Aorta (tissue), 5 donors: Measurements from ENCODE around the gene AKAP8. TPM values are rescaled to one million over a fixed set of nuclear protein-coding genes. Genes with fewer than 3 reads are reported as not detected.
A peak's percentile ranks its signal among the peaks of the same experiment; 100 is the strongest.

Experiments
- ATAC-seq: fragments of 200-7000 bp; cut with Tn5 transposase; one replicate; pipeline ENCODE4 v1.9.1; 2022; ENCODE audit warnings: moderate library complexity; ENCODE audit not compliant: low FRiP score
- DNase-seq, 2 donors: peaks; one replicate each; pipeline ENCODE4 v3.0.0-alpha.2; 2020
- H3K27ac ChIP-seq, 2 donors: one replicate each; pipeline ENCODE4 v1.5.1; 2013; ENCODE audit warnings: low read length in 2 of 2, mild to moderate bottlenecking in 2 of 2, moderate library complexity in 2 of 2, control low read depth in 1 of 2, inconsistent platforms in 1 of 2, low read depth in 1 of 2
- H3K27me3 ChIP-seq, 2 donors: one replicate each; pipeline ENCODE4 v1.6.1; 2013; ENCODE audit warnings: control low read depth in 1 of 2, low read length in 1 of 2, mild to moderate bottlenecking in 1 of 2, moderate library complexity in 1 of 2; ENCODE audit not compliant: insufficient read depth in 2 of 2, control insufficient read depth in 1 of 2
- H3K36me3 ChIP-seq, 2 donors: one replicate each; pipeline ENCODE4 v1.6.1; 2013; ENCODE audit warnings: control low read depth in 1 of 2, low read length in 1 of 2, mild to moderate bottlenecking in 1 of 2; ENCODE audit not compliant: insufficient read depth in 2 of 2, control insufficient read depth in 1 of 2
- H3K4me1 ChIP-seq, 2 donors: one replicate each; pipeline ENCODE4 v1.6.1; 2013; ENCODE audit warnings: low read length in 2 of 2, control low read depth in 1 of 2, mild to moderate bottlenecking in 1 of 2, moderate library complexity in 1 of 2; ENCODE audit not compliant: insufficient read depth in 2 of 2, control insufficient read depth in 1 of 2
- H3K4me3 ChIP-seq, 2 donors: one replicate each; pipeline ENCODE4 v1.5.1; 2013; ENCODE audit warnings: low read length in 2 of 2, control low read depth in 1 of 2, mild to moderate bottlenecking in 1 of 2
- H3K9me3 ChIP-seq: one replicate; pipeline ENCODE4 v1.6.1; 2013; ENCODE audit warnings: mild to moderate bottlenecking, low read length; ENCODE audit not compliant: control insufficient read depth
- WGBS, 2 donors: extraction: QIAGEN DNeasy Blood & Tissue Kit; methylation state at CpG; one replicate each; pipeline ENCODE4 v1.1.7; 2013; 5-methylcytosine and 5-hydroxymethylcytosine counted together
- intact Hi-C, 2 donors: fragments of 100-400 bp; cut with DNase I; formaldehyde crosslinking; loops; one replicate each; pipeline versions ENCODE4 v1.14.2 to v1.15.0; 2022
- polyA plus RNA-seq, 2 donors: library from polyadenylated mRNA; stranded (reverse); fragments of 200-250 nt; gene quantifications; one replicate each; pipeline ENCODE4 v1.2.3, GENCODE V29; 2013
- total RNA-seq, 2 donors: library from RNA; stranded (reverse); fragmentation: NEBNext Ultra II Directional; extraction: Animal tissue kit (Norgen Biotek cat#: 25700); gene quantifications; one replicate each; pipeline ENCODE4 v1.2.1, GENCODE V29; 2021
- donor health status: healthy with polysubstance abuse.
- donor health status: Bipolar disorder and iron deficiency.
- donor health status: DM: no; HTN: no; CAD: no.
- donor health status: DM: no; HTN: no; CAD: no.
- donor health status: DM: yes; HTN: yes; CAD: no.

The AKAP8 gene
- total and polyA plus RNA-seq, 4 donors: 7.5 to 48.1 (median 28.7) TPM

DNA sequence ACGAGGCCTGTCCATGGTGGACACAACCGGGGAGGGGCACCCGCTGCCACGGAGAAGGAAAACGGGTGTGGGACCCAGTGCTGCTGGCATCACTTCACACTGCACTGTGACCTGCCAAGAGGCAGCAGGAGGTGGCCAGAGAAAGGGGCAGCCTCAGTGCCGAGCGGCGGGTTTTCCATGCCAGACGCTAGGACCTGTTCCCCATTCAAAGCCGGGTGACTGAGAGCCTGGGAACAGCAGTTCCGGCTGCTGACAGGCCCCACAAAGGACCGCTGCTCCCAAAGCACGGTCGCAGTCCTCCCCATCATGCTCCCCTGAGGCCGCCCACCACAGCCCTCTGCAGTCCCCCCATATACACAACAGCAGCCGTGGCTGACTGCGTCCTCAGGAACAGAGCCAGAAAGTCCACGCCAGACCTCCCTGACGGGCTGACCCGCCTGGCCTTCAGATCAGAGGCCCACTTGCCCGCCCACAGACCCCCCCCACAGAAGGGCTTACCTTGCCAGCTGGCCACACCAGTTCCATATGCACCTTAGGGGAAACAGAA is 5.4 kb downstream of the AKAP8 start:
- H3K36me3 ChIP-seq: no peaks in the 10 kb centered on the region
- H3K4me3 ChIP-seq: no peak overlapping the region
- ATAC-seq: no peak
- H3K9me3 ChIP-seq: no peaks in the 10 kb centered on the region
- DNase-seq: peak in 1 of 2 donors; percentile 49
- intact Hi-C loops: loop anchor here (2.0 to 10.0 kb wide), 2 partner anchors 181 to 199 kb away; no protein-coding TSS in a partner anchor
- no peaks in the 10 kb centered on the region for H3K27me3 ChIP-seq
- H3K27ac ChIP-seq: peak overlapping the region in 1 of 2 donors; percentile 37
- H3K4me1 ChIP-seq: no peaks in the 10 kb centered on the region
- 53 to 57% methylated on average over 21 of the region's 21 CpGs for WGBS, 2 donors

DNA sequence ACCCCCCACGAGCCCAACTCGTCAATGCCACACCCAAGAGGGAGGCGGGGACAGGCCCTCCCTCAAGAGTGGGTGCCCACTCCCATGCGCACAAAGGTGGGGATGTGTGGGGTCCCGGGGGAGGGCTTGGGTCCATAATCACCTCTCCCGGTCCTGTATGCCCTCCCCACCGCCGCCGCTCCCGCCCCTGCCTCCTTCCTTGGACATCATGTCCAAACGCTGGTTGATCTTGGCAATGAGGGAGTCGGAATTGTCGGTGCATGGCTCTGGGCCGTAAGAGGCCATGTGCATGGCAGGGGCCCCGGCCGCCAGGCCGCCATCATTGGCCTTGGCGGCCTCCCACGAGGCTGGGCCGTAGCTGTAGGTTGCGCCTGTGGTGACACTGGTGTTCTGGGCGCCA is 5.9 kb downstream of the AKAP8 start:
- Histone ChIP-seq H3K9me3 (no peaks in the 10 kb centered on the region), H3K4me3 (no peak overlapping the region), H3K27me3 (no peaks in the 10 kb centered on the region), H3K36me3 (no peaks in the 10 kb centered on the region), H3K27ac (no peak overlapping the region), H3K4me1 (no peaks in the 10 kb centered on the region)
- WGBS, 2 donors: 63 to 75% methylated on average over 22 of the region's 22 CpGs
- DNase-seq (no peak), ATAC-seq (no peak)
- intact Hi-C loops: loop anchor here (2.0 to 10.0 kb wide), 2 partner anchors 181 to 199 kb away; no protein-coding TSS in a partner anchor

- intact Hi-C loops: loop anchor here in 1 of 2 donors (10.0 kb wide), 1 partner anchor 198 kb away; no protein-coding TSS in a partner anchor
- Histone ChIP-seq H3K27ac (no peak overlapping the region), H3K4me1 (no peaks in the 10 kb centered on the region), H3K4me3 (no peak overlapping the region), H3K27me3 (no peaks in the 10 kb centered on the region), H3K36me3 (peaks cover 3 to 4% of the 10 kb centered on the region in 2 donors), H3K9me3 (no peaks in the 10 kb centered on the region)
- DNase-seq (peak in 1 of 2 donors; percentile 40), ATAC-seq (no peak)
- 92 to 93% methylated on average over 30 of the region's 30 CpGs for WGBS, 2 donors
Observed at GRCh38 chr19:15372891-15373301, 6.7 kb downstream of the AKAP8 start.

- H3K4me1 ChIP-seq: no peaks in the 10 kb centered on the region
Observed at GRCh38 chr19:15372470-15372869, 7.1 kb downstream of the AKAP8 start.

GRCh38 chr19:15371786-15372380 is 7.7 kb downstream of the AKAP8 start:
- ATAC-seq: no peak
- intact Hi-C loops: loop anchor here in 1 of 2 donors (10.0 kb wide), 1 partner anchor 197 kb away; no protein-coding TSS in a partner anchor
- Histone ChIP-seq H3K27ac (no peak overlapping the region), H3K27me3 (no peaks in the 10 kb centered on the region), H3K4me3 (no peak overlapping the region), H3K4me1 (no peaks in the 10 kb centered on the region), H3K36me3 (peaks cover 5% of the 10 kb centered on the region in 2 donors), H3K9me3 (no peaks in the 10 kb centered on the region)
- WGBS, 2 donors: 91% methylated on average over 17 of the region's 17 CpGs
- peak; percentile 18 to 65 for DNase-seq

More at GRCh38 chr19:15372470-15372869, 7.1 kb downstream of the AKAP8 start:
- DNase-seq (peak in 1 of 2 donors; percentile 7), ATAC-seq (no peak)
- H3K9me3 ChIP-seq: no peaks in the 10 kb centered on the region
- H3K36me3 ChIP-seq: peaks cover 5% of the 10 kb centered on the region in 2 donors
- H3K4me3 ChIP-seq: no peak overlapping the region
- WGBS, 2 donors: 92% methylated on average over 14 of the region's 14 CpGs
- intact Hi-C loops: loop anchor here in 1 of 2 donors (10.0 kb wide), 1 partner anchor 198 kb away; no protein-coding TSS in a partner anchor
- no peak overlapping the region for H3K27ac ChIP-seq
- H3K27me3 ChIP-seq: no peaks in the 10 kb centered on the region

DNA sequence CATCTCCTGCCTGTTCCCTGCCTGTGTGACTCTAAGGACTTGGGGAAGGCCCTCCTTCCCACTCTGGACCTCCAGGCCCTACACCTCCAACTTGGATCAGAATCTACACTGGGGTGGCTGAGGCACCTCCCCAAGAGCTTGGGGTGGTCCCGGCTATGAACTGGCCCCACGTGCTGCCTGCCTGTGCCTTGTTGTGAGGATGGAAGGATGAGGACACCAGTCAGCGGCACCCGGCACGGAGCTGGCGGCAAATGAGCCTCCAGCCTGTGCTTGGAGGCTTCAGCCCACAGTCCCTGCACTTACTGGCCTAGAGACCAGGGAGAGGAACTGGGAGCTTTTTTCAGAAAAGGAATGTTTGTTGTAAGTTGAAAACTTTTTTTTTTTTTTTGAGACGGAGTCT is 8.5 kb downstream of the AKAP8 start:
- Histone ChIP-seq H3K36me3 (peaks cover 5% of the 10 kb centered on the region in 2 donors), H3K27ac (no peak overlapping the region), H3K4me3 (no peak overlapping the region), H3K4me1 (no peaks in the 10 kb centered on the region), H3K9me3 (no peaks in the 10 kb centered on the region), H3K27me3 (no peaks in the 10 kb centered on the region)
- peak in 1 of 2 donors; percentile 19 for DNase-seq
- ATAC-seq: no peak
- 90 to 93% methylated on average over 7 of the region's 7 CpGs for WGBS, 2 donors
- intact Hi-C loops: loop anchor here in 1 of 2 donors (10.0 kb wide), 1 partner anchor 196 kb away; no protein-coding TSS in a partner anchor

DNA sequence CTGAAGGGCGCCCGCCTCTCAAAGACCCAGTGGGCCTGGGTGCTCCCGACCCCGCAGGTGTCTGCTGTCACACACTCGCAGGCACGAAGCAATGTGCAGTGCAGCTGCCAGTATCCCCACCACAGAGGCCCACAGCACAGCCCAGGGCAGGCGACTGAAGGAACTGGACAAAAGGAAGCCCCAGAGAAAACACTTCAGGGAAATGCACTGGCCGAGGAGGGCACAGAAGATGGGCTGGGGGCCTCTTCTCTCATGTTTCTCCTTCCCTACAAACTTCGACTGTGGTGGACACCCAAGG is 10.0 kb downstream of the AKAP8 start:
- intact Hi-C loops: no loop called here
- no peak for ATAC-seq
- Histone ChIP-seq H3K4me3 (no peak overlapping the region), H3K4me1 (no peaks in the 10 kb centered on the region), H3K36me3 (peaks cover 5% of the 10 kb centered on the region in 2 donors), H3K27me3 (no peaks in the 10 kb centered on the region), H3K9me3 (no peaks in the 10 kb centered on the region), H3K27ac (no peak overlapping the region)
- no peak for DNase-seq
- WGBS, 2 donors: 90 to 92% methylated on average over 9 of the region's 9 CpGs

DNA sequence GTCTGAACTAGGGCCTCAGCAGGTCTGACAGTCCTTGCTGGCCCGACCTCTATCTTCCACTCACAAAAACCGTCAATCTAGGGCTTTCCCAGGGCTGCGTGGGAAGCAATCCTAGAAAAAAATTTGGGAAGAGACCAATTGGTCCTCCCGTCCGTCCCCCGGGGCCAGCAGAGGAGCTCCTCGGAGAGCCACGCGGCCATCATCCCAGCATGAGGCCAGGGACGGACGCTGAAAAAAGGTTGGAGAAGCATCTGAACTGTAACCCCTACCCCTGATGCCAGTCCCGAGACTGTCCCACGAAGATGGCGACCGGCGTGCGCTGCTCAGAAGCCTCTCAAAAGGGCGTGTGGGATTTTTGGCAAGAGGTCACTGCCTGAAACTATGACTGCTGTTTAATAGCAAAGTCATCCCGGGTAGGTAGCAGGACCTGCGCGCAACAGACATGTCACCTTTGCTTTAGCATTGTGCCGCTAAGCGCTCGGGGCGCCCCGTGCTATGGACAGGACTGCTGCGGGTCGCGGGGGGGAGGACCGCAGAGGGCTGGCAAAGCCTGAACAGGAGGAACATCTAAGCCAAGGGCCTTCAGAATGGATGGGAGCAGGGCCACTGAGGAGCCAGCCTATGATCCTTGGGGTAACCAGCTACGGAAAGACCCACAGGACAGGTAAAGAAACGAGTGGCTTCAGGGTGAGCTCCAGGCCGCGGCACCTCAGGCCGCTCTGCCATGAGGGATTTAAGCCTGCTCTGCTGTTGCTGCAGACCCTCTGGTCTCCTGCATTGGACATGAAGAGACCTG is 10.6 kb downstream of the AKAP8 start:
- no peak for ATAC-seq
- peaks cover 5% of the 10 kb centered on the region in 2 donors for H3K36me3 ChIP-seq
- H3K9me3 ChIP-seq: no peaks in the 10 kb centered on the region
- intact Hi-C loops: no loop called here
- no peak overlapping the region for H3K27ac ChIP-seq
- no peaks in the 10 kb centered on the region for H3K27me3 ChIP-seq
- H3K4me3 ChIP-seq: no peak overlapping the region
- H3K4me1 ChIP-seq: no peaks in the 10 kb centered on the region
- WGBS, 2 donors: 89 to 90% methylated on average over 35 of the region's 35 CpGs
- peak; percentile 41 to 64 for DNase-seq
